ENCODE data around the gene AZU1.
A peak's percentile ranks its signal among the peaks of the same experiment; 100 is the strongest.
"Not testable (repeated sequence)": the region's sequence is repeated elsewhere in the genome, so short reads cannot be mapped to it uniquely, and the experiment has no call there.

The AZU1 gene

GRCh38 chr19:852136-853013, 24.7 kb downstream of the AZU1 start, which contains the start of gene ELANE:
ELANE (plus strand) TSS chr19:852303; CDS start chr19:852329, 26 bp downstream.
- H3K4me3 ChIP-seq (ENCODE audit: low read depth, low read length), result no peak within 1 kb of the TSS

GRCh38 chr19:853014-853585, 25.5 kb downstream of the AZU1 start:
- no peak overlapping the region for H3K4me3 ChIP-seq (ENCODE audit: low read depth, low read length)

GRCh38 chr19:853614-854220, 26.1 kb downstream of the AZU1 start:
- H3K4me3 ChIP-seq (ENCODE audit: low read depth, low read length), result not testable (repeated sequence)

- H3K4me3 ChIP-seq (ENCODE audit: low read depth, low read length), result no peak overlapping the region
Measured at GRCh38 chr19:854549-854948, 26.9 kb downstream of the AZU1 start.

GRCh38 chr19:855142-855541, 27.5 kb downstream of the AZU1 start:
- H3K4me3 ChIP-seq (ENCODE audit: low read depth, low read length), result no peak overlapping the region

- no peak overlapping the region for H3K4me3 ChIP-seq (ENCODE audit: low read depth, low read length)
Measured at GRCh38 chr19:855566-856120, 28.0 kb downstream of the AZU1 start.

- no peak overlapping the region for H3K4me3 ChIP-seq (ENCODE audit: low read depth, low read length)
Measured at GRCh38 chr19:858284-858683, 30.6 kb downstream of the AZU1 start.

GRCh38 chr19:858868-859843, 31.5 kb downstream of the AZU1 start, which contains the start of gene CFD:
CFD (plus strand) TSS chr19:859664; CDS start chr19:859690, 26 bp downstream.
- H3K4me3 ChIP-seq (ENCODE audit: low read depth, low read length), result peak within 1 kb of the TSS; percentile 45

GRCh38 chr19:861141-861755, 33.6 kb downstream of the AZU1 start:
- no peak overlapping the region for H3K4me3 ChIP-seq (ENCODE audit: low read depth, low read length)

GRCh38 chr19:861756-862580, 34.3 kb downstream of the AZU1 start:
- H3K4me3 ChIP-seq (ENCODE audit: low read depth, low read length), result no peak overlapping the region

GRCh38 chr19:862581-863314, 35.1 kb downstream of the AZU1 start:
- no peak overlapping the region for H3K4me3 ChIP-seq (ENCODE audit: low read depth, low read length)

- no peak overlapping the region for H3K4me3 ChIP-seq (ENCODE audit: low read depth, low read length)
Measured at GRCh38 chr19:863315-863620, 35.6 kb downstream of the AZU1 start.

- no peak overlapping the region for H3K4me3 ChIP-seq (ENCODE audit: low read depth, low read length)
Measured at GRCh38 chr19:866769-867300, 39.2 kb downstream of the AZU1 start.

- no peak overlapping the region for H3K4me3 ChIP-seq (ENCODE audit: low read depth, low read length)
Measured at GRCh38 chr19:867301-867793, 39.7 kb downstream of the AZU1 start.

GRCh38 chr19:867855-868457, 40.3 kb downstream of the AZU1 start:
- H3K4me3 ChIP-seq (ENCODE audit: low read depth, low read length), result no peak overlapping the region

GRCh38 chr19:868458-869244, 41.0 kb downstream of the AZU1 start:
- no peak overlapping the region for H3K4me3 ChIP-seq (ENCODE audit: low read depth, low read length)
